Skeletal muscle cell (primary cell): Measurements from ENCODE around the gene CERS6.

Source experiments
- DNase-seq: peaks from one replicate; pipeline ENCODE4 v3.0.0-alpha.2; 2010; ENCODE audit warnings: low read depth
- H3K4me3 ChIP-seq: 2 replicates; pipeline ENCODE4 v1.5.1; 2011; ENCODE audit warnings: low read depth, mild to moderate bottlenecking, control low read depth, low read length, moderate library complexity

Gene CERS6

DNA sequence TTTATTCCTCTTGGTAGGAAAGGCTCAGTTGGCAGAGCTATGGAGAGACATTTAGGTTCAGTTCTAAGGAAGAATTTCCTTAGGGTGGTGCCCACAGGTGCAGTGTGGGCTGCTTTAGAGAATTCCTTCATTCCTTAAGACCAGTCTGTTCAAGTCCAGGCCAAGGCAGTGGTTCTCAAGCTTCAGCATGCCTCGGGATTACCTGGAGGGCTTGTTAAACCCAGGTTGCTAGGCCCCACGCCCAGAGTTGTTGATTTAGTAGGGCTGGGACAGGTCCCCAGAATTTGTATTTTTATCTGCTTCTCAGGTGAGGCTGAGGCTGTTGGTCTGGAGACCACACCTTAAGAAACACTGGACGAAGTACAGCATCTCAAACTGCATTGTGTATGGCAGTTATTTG is 68.9 kb downstream of the CERS6 start:
- H3K4me3 ChIP-seq = no peak overlapping the region
- no peak for DNase-seq

DNA sequence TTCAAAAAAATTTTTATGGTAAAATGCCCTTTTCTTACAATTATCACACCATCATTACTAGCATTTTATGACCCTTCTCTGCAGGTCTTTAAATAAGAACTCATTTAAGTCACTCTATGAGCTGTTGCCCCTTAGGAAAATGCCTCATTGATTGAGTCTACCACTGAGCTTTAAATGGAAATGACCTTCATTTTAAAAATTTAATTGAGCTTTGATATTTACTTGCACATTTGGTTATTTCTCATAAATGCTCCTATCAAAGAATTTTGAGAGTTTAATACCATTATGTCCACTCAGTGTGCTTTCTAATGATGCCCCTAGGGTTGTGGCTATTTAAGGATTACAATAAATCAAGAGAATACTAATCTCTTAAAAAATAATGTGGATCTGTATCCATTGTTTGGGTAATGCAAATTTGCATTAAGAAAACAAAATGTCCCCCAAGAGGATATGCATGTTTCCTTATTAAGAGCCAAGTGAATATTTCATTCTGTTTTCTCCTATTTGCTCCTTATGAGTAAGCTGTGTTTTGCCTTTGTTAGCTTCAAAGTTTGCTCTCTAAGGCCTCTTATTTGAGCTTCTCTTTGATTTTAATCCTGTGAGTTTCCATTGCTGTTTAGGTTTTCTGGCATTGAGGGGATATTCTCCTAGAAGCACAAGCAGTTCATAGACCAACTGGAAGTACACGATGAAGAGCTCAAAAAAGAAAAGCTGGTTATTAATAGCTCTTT is 69.8 kb downstream of the CERS6 start:
- no peak for DNase-seq
- H3K4me3 ChIP-seq = no peak overlapping the region

DNA sequence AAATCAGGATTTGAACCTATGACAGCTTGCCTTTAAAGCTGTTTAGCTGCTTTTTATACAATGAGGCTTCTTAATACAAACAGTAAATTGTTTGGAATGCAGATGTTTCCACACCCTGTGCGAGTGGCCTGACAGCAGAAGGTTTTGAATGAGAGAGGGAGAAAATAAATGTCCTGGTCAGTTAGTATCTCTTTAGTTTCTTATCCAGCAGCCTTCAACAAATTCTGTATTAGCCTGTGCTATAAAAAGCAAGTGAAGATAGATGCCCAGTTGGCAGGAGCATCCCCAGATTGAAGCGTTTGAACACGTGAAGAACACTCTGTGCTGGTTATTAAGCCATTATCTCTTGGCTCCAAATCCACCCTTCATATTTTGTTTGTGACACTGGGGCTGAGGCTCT is 70.6 kb downstream of the CERS6 start:
- no peak overlapping the region for H3K4me3 ChIP-seq
- no peak for DNase-seq

DNA sequence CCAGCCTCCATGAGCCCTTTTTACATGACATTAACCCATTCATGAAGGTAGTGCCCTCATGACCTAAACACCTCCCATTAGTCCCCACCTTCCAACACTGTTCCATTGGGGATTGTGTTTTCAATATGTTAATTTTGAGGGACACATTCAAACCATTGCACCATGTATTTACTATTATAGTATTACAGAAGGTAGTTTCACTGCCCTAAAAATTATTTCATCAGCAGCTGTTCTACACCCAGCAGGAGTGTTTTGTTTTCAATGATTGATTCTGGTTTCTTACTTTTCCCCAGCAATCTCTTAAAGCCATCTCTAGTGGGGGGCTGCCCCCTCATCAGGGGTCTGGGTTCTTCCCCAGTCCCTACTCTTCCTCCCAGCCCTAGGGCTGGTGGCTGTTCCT is 71.9 kb downstream of the CERS6 start:
- no peak for DNase-seq

DNA sequence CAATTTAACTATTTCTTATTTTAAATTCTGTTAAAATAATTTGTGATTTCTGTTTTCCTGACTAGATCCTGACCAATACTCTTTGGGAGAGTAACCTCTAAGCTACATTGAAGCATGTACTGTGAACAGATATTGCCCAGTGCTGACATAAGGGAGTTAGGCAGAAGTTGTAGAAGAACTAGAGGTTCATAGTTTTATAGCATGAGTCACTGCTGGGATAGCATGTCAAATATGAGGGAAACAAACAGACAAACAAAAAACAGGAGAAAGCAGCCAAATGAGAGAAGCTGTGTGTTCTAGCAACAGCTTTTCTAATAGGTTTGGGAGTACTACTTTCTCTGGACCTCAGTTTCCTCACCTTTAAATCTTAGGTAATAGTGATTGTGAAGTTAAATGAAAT is 72.4 kb downstream of the CERS6 start:
- DNase-seq = no peak
- H3K4me3 ChIP-seq = no peak overlapping the region

More for the DNA sequence above, 71.9 kb downstream of the CERS6 start:
- H3K4me3 ChIP-seq = no peak overlapping the region

DNA sequence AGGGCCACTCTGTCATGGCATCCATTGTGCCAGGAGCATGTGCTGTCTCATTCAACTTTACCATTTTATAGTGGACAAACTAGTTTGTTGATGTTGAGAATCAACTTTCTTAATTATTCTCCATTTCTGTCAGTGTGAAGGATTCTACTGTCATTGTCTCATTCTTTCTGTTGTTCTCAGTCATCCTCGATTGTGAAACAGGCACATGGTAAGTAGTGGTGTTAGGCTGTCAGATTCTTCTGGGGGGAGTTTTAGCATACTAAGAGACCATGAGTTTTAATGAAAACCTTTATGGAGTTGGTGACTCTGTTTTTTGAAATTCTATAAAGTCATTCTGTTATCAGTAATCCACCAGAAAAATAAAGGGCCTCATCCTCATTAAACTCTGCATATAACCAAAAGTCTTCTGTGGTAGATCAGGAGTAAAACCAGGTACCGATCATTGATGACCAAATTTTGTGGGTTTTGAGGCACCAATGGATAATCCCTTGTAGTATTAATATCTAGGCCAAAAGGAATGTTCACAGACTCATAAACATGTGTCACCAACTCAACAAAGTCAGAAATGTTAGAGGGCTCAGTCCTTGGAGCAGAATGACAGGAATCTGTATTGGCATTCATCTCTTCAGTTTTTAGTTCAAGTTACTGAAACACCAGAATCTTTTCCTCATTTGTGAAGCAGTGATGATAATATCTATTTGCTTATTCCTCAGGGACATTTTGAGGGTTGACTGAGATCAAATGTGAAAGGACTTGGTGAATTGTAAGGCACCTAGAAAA is 73.2 kb downstream of the CERS6 start:
- DNase-seq = no peak
- no peak overlapping the region for H3K4me3 ChIP-seq

DNA sequence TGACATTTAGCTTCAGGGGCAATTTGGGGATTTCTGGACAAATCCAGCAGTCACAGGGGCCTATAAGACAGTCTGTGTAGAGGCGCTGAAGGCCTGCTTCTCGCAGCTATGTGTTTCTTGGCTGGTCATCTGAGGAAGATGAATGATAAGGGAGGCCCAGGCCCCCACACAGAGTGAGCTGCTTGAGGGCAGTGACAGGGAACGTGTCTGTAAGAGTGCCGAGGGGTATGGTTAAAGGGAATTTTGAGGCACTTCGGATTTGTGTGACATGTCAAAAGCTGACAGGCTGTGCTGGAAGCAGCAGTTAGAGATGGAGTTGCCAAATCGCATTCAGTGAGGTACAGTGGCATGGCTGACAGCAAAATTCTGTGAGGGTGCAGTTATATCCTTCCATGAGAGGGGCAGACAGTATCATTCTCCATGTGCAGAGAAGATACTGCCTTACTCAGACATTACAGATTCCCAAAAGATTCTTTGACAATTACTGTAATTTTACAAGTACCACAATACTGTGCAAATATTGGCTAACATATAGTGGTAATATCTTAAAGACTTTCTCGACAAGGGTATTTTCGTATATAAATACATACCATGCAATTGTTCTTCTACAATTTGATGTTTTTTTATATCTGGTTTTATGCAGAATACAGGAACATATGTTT is 74.0 kb downstream of the CERS6 start:
- H3K4me3 ChIP-seq = no peak overlapping the region
- DNase-seq = no peak

DNA sequence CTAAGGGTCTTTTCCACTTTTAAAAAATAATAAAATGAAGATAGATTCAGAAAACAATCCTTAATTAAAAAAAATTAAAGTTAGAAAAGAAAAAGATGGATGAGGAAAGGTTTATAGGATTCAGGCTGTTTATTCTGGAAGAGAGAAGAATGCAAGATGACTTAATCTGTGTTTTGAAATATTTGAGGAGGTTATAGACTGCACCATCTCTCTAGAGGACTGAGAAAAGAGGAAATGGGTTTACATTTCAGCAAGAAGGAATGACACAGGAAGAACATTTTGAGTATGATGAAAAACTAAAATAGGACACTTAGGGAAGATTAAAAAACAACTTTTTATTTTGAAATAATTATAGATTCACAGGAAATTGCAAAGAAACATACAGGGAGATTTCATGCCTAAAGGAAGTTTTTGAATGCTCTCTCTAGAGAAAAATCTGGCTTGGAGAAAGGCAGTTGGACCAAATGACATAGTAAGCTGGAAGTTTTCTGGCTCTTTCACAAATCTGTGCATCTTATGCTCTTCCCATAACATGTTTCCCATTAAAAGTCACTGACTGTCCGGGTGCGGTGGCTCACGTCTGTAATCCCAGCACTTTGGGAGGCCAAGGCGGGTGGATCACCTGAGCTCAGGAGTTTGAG is 75.0 kb downstream of the CERS6 start:
- peak; percentile 55 for DNase-seq
- no peak overlapping the region for H3K4me3 ChIP-seq

DNA sequence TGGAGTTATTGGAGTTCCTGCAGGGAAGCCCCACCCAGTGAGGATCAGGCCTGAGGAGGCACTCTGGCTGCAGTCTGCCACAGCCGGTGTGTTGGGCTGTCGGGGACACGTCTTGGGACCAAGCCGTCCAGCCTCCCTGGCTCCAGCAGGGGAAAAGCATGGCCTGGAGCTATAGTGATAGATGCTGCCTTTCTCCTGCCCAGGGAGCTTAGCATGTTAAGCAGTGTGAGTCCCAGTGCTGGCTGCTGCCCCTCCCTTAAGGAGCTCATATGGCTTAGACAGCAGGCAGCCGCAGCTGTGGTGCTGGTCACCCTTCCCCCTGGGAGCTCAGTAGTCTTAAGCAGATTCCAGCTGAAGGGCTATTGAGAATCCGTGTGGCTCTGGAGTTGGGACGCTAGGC is 78.9 kb downstream of the CERS6 start:
- H3K4me3 ChIP-seq = no peak overlapping the region
- DNase-seq = no peak

DNA sequence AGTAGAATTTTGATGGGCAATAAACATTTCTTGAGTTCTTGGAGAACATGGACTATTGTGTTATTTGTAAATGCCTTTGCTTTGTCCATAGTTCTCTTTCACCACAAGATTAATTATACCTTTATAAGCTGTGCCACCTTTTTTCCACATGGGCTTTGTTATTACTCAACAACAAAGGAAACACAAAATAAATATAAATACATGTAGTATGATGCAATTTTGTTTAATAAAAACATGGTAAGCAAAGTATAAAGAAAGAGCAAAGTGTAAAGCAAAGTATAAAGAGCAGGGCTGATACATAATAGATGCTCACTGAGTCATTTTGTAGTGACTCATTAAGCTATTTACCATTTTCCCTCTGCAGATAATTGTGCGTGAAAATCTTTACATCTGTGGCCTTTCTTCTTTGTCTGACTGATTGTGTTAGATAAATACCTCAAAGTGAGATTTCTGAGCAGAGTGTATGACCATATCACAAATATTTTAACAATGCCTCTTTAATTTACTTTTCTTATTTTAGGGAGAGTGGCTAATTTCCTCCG is 80.9 kb downstream of the CERS6 start:
- H3K4me3 ChIP-seq = no peak overlapping the region
- no peak for DNase-seq

DNA sequence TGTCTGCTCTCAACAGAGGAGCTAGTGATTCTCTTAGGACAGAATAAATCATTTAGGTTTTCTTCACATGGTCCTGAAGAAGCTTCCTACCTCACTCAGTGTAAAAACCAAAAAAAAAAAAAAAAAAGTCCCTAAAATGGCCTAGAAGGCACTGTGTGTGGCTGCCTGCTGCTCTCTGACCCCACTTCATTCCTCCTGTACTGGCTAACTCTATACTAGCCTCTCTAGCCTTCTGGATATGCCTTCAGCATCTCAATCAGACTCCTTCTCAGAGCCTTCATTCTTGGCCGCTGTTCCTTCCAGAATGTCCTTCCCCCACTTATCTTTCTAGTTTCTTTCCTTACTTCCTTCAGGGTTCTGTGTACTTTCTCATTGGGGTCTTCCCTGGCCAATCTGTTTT is 82.1 kb downstream of the CERS6 start:
- no peak overlapping the region for H3K4me3 ChIP-seq

DNA sequence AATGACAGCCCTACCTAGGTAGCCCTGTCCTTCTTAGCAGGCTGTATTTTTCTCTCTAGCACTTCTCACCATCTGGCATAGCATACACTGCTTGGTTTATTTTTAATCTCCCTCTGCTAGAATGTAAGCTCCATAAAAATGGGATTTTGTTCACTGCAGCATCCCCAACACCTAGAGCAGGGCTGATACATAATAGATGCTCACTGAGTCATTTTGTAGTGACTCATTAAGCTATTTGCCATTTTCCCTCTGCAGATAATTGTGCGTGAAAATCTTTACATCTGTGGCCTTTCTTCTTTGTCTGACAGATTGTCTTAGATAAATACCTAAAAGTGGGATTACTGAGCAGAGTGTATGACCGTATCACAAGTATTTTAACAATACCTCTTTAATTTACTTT is 82.5 kb downstream of the CERS6 start:
- DNase-seq = no peak
- no peak overlapping the region for H3K4me3 ChIP-seq

More for the DNA sequence above, 82.1 kb downstream of the CERS6 start:
- DNase-seq = no peak

DNA sequence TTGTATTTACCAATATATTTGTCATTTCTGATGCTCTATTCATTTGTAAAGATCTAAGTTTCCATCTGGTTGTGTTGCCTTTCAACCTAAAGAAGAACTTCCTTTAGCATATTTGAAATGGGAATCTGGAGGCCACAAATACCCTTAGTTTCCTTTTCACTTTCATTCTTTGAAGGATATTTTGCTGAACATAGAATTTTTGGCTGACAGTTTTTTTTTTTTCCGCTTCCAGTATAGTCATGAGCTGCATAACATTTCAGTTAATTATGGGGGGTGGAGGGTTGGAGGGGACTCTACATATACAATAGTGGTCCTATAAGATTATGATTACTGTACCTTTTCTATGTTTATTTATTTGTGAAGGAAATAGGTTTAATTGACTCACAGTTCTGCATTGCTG is 83.9 kb downstream of the CERS6 start:
- no peak overlapping the region for H3K4me3 ChIP-seq
- DNase-seq = no peak

DNA sequence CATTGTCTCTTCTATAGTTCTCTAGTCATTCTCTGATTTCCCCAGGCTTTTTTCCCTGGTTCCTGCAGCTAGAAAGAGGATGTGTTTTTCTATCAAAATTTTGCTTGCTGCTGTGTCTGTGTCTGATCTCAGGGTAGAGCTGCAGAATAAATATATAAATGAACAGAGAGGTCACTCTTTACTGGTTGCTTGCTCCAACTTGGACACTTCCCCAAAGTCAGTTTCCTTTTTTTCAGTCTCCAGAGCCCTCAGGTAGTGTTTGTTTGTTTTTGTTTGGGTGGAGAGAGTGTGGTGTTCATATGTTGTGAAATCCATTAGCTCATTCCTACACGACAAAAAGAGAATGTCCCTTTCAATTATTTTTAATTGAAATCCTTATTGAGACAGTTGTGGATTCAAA is 85.8 kb downstream of the CERS6 start:
- no peak for DNase-seq
- H3K4me3 ChIP-seq = no peak overlapping the region

DNA sequence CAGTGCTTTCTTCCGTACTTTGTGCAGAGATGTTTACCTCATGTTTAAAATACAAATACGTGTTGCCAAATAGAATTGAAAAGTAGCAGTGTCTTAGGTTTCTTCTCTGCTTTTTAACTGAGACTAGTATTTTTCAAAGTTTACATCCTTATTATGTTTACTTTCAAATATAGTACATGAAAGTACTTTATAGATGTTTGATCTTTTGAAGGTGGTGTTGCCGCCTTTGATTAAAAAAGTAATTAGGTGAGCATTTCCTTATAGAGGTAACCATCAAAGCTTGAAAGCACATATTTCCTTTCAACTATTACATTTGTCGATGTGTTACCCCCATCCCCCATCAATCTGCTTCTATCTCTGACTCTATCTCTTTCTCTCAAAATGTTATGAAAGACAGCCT is 87.0 kb downstream of the CERS6 start:
- no peak for DNase-seq
- no peak overlapping the region for H3K4me3 ChIP-seq

DNA sequence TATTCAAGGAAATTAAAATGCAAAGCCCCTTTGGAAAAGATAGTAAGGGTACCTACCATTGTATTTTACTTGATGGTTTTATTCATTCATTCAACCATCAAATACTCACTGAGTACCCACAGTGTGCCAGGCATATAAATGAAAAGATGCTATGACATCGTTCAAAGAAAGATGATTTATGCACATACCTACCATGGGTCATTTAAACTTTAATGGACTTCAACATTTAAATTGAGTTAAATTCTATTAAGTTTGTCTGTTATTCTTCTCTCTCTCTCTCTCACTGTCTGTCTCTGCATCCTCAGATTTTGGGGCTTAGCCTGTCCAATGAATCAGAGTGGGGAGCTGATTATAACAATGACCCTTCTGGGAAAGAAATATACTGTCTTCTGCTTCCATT is 87.9 kb downstream of the CERS6 start:
- no peak for DNase-seq

DNA sequence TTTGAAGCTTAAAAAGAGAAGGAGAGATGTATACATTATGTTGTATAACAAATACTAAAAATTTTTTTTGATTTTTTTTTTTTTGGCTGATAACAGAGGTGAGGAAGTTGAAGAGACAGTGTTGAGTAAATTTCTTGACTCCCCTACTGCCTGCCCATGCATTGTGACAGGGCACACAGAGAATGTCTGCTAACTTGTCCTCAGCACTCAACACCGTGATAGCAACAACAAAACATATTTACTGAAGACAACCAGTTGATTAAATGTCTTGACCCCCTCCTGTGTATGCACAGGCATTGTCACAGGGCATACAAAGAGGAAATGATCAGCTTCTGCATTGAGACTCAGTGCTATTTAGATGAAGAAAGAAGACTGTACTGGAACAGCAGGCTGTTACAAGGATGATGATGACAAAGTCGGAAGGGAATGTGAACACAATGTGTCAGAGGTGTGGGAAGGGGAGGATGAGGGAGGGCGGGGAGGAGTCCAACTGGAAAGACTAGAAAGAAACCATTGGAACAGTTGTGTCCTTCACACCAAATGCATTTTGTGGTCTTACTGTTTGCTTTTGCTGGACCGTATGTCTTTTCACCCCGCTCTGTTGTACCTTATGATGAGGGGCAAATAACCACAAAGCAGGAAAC is 89.5 kb downstream of the CERS6 start:
- no peak overlapping the region for H3K4me3 ChIP-seq
- peak; percentile 92 for DNase-seq

More for the DNA sequence above, 87.9 kb downstream of the CERS6 start:
- H3K4me3 ChIP-seq = no peak overlapping the region

DNA sequence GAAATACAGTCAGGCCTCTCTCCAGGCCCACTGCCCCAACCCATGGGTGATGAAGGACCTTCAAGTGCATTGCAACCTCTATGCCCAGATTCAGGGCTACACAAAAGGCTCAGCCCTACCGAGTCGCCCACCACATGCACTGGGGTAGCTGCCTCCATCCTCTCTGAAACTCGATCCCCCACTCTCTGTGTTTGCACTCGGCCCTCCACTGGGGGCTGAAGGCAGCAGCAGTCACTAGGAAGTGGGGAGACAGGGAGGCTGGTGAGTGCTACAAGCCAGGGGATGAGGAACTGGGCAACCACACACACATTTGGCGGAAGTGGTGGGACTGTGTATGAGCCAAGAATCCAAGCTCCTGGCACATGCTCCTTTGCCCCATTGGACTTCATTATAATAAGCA is 94.6 kb downstream of the CERS6 start:
- no peak overlapping the region for H3K4me3 ChIP-seq
- DNase-seq = no peak

DNA sequence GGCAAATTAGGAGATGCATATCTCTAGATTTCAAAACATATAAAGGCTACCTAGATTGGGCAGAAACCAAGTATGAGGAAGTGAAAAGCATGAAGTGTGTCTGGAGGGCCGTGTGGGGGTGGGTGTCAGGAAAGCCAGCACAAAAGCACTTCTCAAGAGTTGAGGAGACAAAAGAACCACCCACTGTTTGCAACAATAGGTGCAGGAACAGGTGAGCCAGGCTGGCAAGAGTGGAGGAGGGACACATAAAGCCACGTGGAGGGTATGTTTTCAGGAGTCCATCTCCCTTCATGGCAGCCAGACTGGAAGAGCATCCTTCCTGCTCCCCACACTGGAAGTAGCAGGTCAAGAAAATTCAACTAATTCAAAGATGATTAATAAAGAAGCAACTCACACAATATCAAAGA is 96.4 kb downstream of the CERS6 start:
- DNase-seq = no peak
- no peak overlapping the region for H3K4me3 ChIP-seq
